Thyroid gland (tissue), 4 donors: ENCODE measurements around the gene OGG1. TPM values are rescaled to one million over a fixed set of nuclear protein-coding genes. Genes with fewer than 3 reads are reported as not detected.

Experiments
- DNase-seq, 2 donors: peaks; one replicate each; pipeline ENCODE4 v3.0.0-alpha.2; 2019
- H3K27ac ChIP-seq, 3 donors: fragments of 200-600 bp; sonication (generic); 1 replicate in 2 of 3; 2 replicates in 1 of 3; pipeline ENCODE4 v1.5.1; 2016 to 2019; ENCODE audit warnings: mild to moderate bottlenecking in 1 of 3, moderate library complexity in 1 of 3
- H3K27me3 ChIP-seq: fragments of 200-600 bp; sonication (generic); one replicate; pipeline ENCODE4 v1.5.1; 2019
- H3K36me3 ChIP-seq, 2 donors: fragments of 200-600 bp; sonication (generic); one replicate each; pipeline ENCODE4 v1.5.1; 2016 to 2019
- H3K4me1 ChIP-seq, 2 donors: fragments of 200-600 bp; sonication (generic); one replicate each; pipeline ENCODE4 v1.5.1; 2017 to 2019
- H3K4me3 ChIP-seq, 3 donors: fragments of 200-600 bp; sonication (generic); replicated peaks in 1 of 3; 1 replicate in 2 of 3; 2 replicates in 1 of 3; pipeline ENCODE4 v1.5.1; 2016; ENCODE audit warnings: mild to moderate bottlenecking in 1 of 3
- H3K9me3 ChIP-seq: fragments of 200-600 bp; sonication (generic); one replicate; pipeline ENCODE4 v1.5.1; 2017
- POLR2A ChIP-seq, 2 donors: fragments of 450-650 bp; IDR thresholded peaks; one replicate each; pipeline ENCODE4 v1.6.1; 2017; ENCODE audit warnings: antibody characterized with exemption in 2 of 2, mild to moderate bottlenecking in 2 of 2, moderate library complexity in 1 of 2
- WGBS, 2 donors: methylation state at CpG; one replicate each; pipeline ENCODE4 v1.1.5; 2017; 5-methylcytosine and 5-hydroxymethylcytosine counted together
- intact Hi-C: fragments of 100-400 bp; cut with DNase I; formaldehyde crosslinking; loops from one replicate; pipeline ENCODE4 v1.15.1; 2023
- total RNA-seq, 4 donors: library from RNA; depleted of rRNA; stranded (reverse); fragments of >200 nt; gene quantifications; one replicate each; pipeline ENCODE4 v1.2.3, GENCODE V29; 2016
- TF ChIP-seq, protein P1 (sequence below), 6 experiments: fragments of 200-600 bp in 3 of 6; fragments of 450-650 bp in 3 of 6; sonication (generic) in 3 of 6; IDR thresholded peaks; one replicate each; pipeline ENCODE4 v1.5.1; 2016 to 2019; ENCODE audit warnings: antibody characterized with exemption in 6 of 6, mild to moderate bottlenecking in 2 of 6, inconsistent platforms in 1 of 6, moderate library complexity in 1 of 6

Gene OGG1
- total RNA-seq, 4 donors from 2014 or later: 23.7 to 46.6 (median 30.3) TPM

DNA sequence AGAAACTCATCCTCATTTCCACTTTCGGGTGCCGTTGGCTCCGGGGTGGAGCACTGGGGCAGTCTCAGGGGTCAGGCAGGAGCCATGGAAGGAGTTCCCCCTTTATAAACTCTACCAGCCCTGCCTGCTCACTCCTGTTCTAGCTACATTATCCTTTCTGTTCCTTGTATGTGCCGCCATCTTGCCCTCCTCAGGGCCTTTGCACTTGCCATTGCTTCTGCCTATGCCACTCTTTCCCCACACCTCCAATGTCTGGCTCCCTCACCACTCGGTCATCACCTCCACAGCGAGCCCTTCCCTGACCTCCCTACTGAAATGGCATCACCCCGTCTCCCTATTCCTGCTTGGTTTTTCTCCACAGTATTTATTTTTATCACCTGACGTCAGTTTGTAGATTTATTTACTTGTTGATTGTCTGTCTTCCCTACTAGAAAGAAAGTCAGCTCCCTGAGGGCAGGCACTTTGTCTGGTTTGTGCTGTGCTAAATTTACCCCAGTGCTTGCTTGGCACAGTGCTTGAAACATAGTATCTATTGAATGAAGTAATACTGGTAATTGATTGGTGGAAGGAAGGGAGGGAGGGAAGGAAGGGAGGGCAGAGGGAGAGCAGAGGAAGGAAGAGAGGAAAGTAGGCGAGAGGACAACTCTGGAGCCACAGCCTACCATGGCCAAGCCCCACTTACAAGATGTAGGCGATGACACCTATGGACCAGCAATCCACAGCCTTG, 11.2 kb downstream of the OGG1 start:
- Histone ChIP-seq H3K27ac (no peak overlapping the region), H3K9me3 (no peaks in the 10 kb centered on the region), H3K27me3 (no peaks in the 10 kb centered on the region), H3K36me3 (peaks cover 21 to 34% of the 10 kb centered on the region in 2 donors), H3K4me3 (no peak overlapping the region), H3K4me1 (peaks cover 0 to 5% of the 10 kb centered on the region in 2 donors)
- TF ChIP-seq POLR2A (IDR thresholded peaks at IDR 0.05): no peak
- TF ChIP-seq, protein P1, sequence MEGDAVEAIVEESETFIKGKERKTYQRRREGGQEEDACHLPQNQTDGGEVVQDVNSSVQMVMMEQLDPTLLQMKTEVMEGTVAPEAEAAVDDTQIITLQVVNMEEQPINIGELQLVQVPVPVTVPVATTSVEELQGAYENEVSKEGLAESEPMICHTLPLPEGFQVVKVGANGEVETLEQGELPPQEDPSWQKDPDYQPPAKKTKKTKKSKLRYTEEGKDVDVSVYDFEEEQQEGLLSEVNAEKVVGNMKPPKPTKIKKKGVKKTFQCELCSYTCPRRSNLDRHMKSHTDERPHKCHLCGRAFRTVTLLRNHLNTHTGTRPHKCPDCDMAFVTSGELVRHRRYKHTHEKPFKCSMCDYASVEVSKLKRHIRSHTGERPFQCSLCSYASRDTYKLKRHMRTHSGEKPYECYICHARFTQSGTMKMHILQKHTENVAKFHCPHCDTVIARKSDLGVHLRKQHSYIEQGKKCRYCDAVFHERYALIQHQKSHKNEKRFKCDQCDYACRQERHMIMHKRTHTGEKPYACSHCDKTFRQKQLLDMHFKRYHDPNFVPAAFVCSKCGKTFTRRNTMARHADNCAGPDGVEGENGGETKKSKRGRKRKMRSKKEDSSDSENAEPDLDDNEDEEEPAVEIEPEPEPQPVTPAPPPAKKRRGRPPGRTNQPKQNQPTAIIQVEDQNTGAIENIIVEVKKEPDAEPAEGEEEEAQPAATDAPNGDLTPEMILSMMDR (IDR thresholded peaks at IDR 0.05): no peak
- 95 to 96% methylated on average over 10 of the region's 10 CpGs for WGBS, 2 donors
- DNase-seq: no peak
- intact Hi-C loops: no loop called here

GRCh38 chr3:9761919-9762318, 12.2 kb downstream of the OGG1 start:
- Histone ChIP-seq H3K4me3 (no peak overlapping the region), H3K36me3 (peaks cover 17 to 27% of the 10 kb centered on the region in 2 donors), H3K9me3 (no peaks in the 10 kb centered on the region), H3K4me1 (peaks cover 4 to 11% of the 10 kb centered on the region in 2 donors), H3K27ac (no peak overlapping the region), H3K27me3 (no peaks in the 10 kb centered on the region)
- no peak for DNase-seq
- TF ChIP-seq, protein P1 (IDR thresholded peaks at IDR 0.05): no peak
- no peak for TF ChIP-seq POLR2A (IDR thresholded peaks at IDR 0.05)
- intact Hi-C loops: no loop called here
- WGBS, 2 donors: 94 to 98% methylated on average over 5 of the region's 5 CpGs

GRCh38 chr3:9762871-9763270, 13.1 kb downstream of the OGG1 start:
- no peak for DNase-seq
- H3K27ac ChIP-seq: no peak overlapping the region

GRCh38 chr3:9765865-9766264, 16.1 kb downstream of the OGG1 start:
- DNase-seq: peak; percentile 18 to 25
- TF ChIP-seq, protein P1 (IDR thresholded peaks at IDR 0.05): no peak
- no peak for TF ChIP-seq POLR2A (IDR thresholded peaks at IDR 0.05)

More at GRCh38 chr3:9762871-9763270, 13.1 kb downstream of the OGG1 start:
- 89 to 90% methylated on average over 7 to 8 of the region's 8 CpGs for WGBS, 2 donors
- no peak overlapping the region for H3K4me3 ChIP-seq
- H3K4me1 ChIP-seq: peaks cover 6 to 19% of the 10 kb centered on the region in 2 donors
- intact Hi-C loops: no loop called here
- H3K27me3 ChIP-seq: no peaks in the 10 kb centered on the region
- no peaks in the 10 kb centered on the region for H3K9me3 ChIP-seq
- TF ChIP-seq, protein P1 (IDR thresholded peaks at IDR 0.05): no peak
- no peak for TF ChIP-seq POLR2A (IDR thresholded peaks at IDR 0.05)
- peaks cover 10 to 18% of the 10 kb centered on the region in 2 donors for H3K36me3 ChIP-seq

DNA sequence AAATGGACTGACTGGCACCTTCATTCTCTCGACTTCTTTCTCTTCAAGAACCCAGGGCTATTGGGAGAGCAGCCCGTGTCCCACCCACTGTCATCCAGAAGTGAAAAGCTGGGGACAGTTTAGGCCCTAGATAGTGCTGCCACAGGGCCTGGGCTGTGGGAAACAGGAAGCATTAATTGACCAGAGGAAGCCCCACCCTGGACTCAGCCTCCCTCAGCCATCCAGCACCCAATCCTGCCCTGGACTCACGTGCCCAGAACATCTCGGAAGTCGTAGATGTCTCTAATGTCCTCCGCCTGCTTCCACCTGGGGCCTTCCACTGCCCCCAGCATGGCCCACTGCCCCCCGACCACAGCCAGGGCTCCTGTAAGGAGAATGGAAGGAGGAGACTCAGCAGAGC, 17.7 kb downstream of the OGG1 start:
- H3K4me3 ChIP-seq: no peak overlapping the region
- 86 to 89% methylated on average over 7 of the region's 7 CpGs for WGBS, 2 donors
- no peaks in the 10 kb centered on the region for H3K36me3 ChIP-seq
- DNase-seq: peak in 1 of 2 donors; percentile 8
- TF ChIP-seq, protein P1 (IDR thresholded peaks at IDR 0.05): no peak
- no peak for TF ChIP-seq POLR2A (IDR thresholded peaks at IDR 0.05)
- intact Hi-C loops: no loop called here
- peak overlapping the region in 2 of 3 donors; percentile 23 to 44 for H3K27ac ChIP-seq
- H3K27me3 ChIP-seq: no peaks in the 10 kb centered on the region
- H3K9me3 ChIP-seq: no peaks in the 10 kb centered on the region
- H3K4me1 ChIP-seq: peaks cover 22 to 47% of the 10 kb centered on the region in 2 donors

More at GRCh38 chr3:9765865-9766264, 16.1 kb downstream of the OGG1 start:
- Histone ChIP-seq H3K27ac (no peak overlapping the region), H3K36me3 (no peaks in the 10 kb centered on the region), H3K9me3 (no peaks in the 10 kb centered on the region), H3K4me1 (peaks cover 22 to 45% of the 10 kb centered on the region in 2 donors), H3K27me3 (no peaks in the 10 kb centered on the region), H3K4me3 (no peak overlapping the region)
- intact Hi-C loops: no loop called here
- WGBS, 2 donors: 76 to 80% methylated on average over 4 of the region's 4 CpGs
